Brain microvascular endothelial cell (primary cell): ENCODE measurements around the gene PTHLH.

Source experiments
- DNase-seq: peaks from one replicate; pipeline ENCODE4 v3.0.0-alpha.2; 2020
- H3K27ac ChIP-seq: fragments of 250-450 bp; sonication (Bioruptor Pico); 2 replicates; pipeline ENCODE4 v1.5.1; 2020; ENCODE audit warnings: mild to moderate bottlenecking, moderate library complexity
- H3K27me3 ChIP-seq: fragments of 250-450 bp; sonication (Bioruptor Pico); replicated peaks from 2 replicates; pipeline ENCODE4 v1.5.1; 2020; ENCODE audit warnings: mild to moderate bottlenecking
- H3K36me3 ChIP-seq: fragments of 250-450 bp; sonication (Bioruptor Pico); replicated peaks from 2 replicates; pipeline ENCODE4 v1.5.1; 2020; ENCODE audit warnings: mild to moderate bottlenecking
- H3K4me3 ChIP-seq: 2 replicates; pipeline ENCODE4 v1.5.1; 2011; ENCODE audit warnings: low read depth, mild to moderate bottlenecking, control low read depth, low read length, moderate library complexity
- in situ Hi-C: cut with HindIII; loops from 2 replicates; pipeline ENCODE4 v1.10.0; 2017; ENCODE audit warnings: low sequenced_read_pairs, low pct_ligation_motif_present
- TF ChIP-seq, protein P1 (sequence below): IDR thresholded peaks from 2 replicates; pipeline ENCODE4 v1.5.1; 2011; ENCODE audit warnings: low read depth, mild to moderate bottlenecking, moderate library complexity, low read length, control low read depth, inconsistent platforms; ENCODE audit errors: missing control alignments

PTHLH gene

DNA sequence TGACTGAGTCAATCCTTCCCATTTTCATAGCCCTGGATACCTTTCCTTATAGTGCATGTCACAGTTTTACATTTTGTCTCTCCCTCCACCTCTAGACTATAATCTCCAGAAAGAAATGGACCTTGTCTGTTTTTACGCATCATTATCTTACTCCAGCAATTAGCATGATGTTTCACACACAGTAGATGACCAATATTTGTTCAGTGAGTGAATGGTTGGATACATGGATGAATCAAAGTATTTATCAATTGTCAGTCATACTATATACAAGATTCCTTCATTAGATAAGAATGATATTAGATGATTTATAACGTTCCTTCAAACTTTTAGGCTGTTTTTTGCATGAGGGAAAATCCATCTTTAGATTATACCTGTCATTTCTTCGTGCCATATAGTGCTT is 61.1 kb downstream of the PTHLH start:
- no peaks in the 10 kb centered on the region for H3K36me3 ChIP-seq
- TF ChIP-seq, protein P1, sequence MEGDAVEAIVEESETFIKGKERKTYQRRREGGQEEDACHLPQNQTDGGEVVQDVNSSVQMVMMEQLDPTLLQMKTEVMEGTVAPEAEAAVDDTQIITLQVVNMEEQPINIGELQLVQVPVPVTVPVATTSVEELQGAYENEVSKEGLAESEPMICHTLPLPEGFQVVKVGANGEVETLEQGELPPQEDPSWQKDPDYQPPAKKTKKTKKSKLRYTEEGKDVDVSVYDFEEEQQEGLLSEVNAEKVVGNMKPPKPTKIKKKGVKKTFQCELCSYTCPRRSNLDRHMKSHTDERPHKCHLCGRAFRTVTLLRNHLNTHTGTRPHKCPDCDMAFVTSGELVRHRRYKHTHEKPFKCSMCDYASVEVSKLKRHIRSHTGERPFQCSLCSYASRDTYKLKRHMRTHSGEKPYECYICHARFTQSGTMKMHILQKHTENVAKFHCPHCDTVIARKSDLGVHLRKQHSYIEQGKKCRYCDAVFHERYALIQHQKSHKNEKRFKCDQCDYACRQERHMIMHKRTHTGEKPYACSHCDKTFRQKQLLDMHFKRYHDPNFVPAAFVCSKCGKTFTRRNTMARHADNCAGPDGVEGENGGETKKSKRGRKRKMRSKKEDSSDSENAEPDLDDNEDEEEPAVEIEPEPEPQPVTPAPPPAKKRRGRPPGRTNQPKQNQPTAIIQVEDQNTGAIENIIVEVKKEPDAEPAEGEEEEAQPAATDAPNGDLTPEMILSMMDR = no peak
- H3K4me3 ChIP-seq = no peak overlapping the region
- no peak overlapping the region for H3K27ac ChIP-seq
- H3K27me3 ChIP-seq = no peaks in the 10 kb centered on the region
- DNase-seq = no peak
- in situ Hi-C loops = no loop called here
